ENCODE data around the gene MCM8.

The MCM8 gene

GRCh38 chr20:5950271-5951031 is at the start of gene MCM8, which contains the start of gene TRMT6:
TSS of gene MCM8 (plus strand) at chr20:5950652. CDS start at chr20:5952016, 1,364 bp downstream.
TSS of gene TRMT6 (minus strand) at chr20:5950533. CDS start at chr20:5950405, 128 bp downstream.
- peak; percentile 94 to 98 for DNase-seq (ENCODE audit: low read depth in 2 of 2)

- no peak for DNase-seq (ENCODE audit: low read depth in 2 of 2)
Observed at GRCh38 chr20:5900908-5901307, 49.5 kb upstream of the MCM8 start.

GRCh38 chr20:5908981-5909380 is 41.5 kb upstream of the MCM8 start:
- no peak for DNase-seq (ENCODE audit: low read depth in 2 of 2)

- DNase-seq (ENCODE audit: low read depth in 2 of 2), result no peak
Observed at GRCh38 chr20:5910186-5910585, 40.3 kb upstream of the MCM8 start.

- no peak for DNase-seq (ENCODE audit: low read depth in 2 of 2)
Observed at GRCh38 chr20:5913166-5913565, 37.3 kb upstream of the MCM8 start.

GRCh38 chr20:5914859-5915258 is 35.6 kb upstream of the MCM8 start:
- no peak for DNase-seq (ENCODE audit: low read depth in 2 of 2)

- no peak for DNase-seq (ENCODE audit: low read depth in 2 of 2)
Observed at GRCh38 chr20:5918856-5919625, 31.4 kb upstream of the MCM8 start.

- no peak for DNase-seq (ENCODE audit: low read depth in 2 of 2)
Observed at GRCh38 chr20:5919626-5920544, 30.6 kb upstream of the MCM8 start.

- no peak for DNase-seq (ENCODE audit: low read depth in 2 of 2)
Observed at GRCh38 chr20:5920581-5920980, 29.9 kb upstream of the MCM8 start.

GRCh38 chr20:5923493-5923892 is 27.0 kb upstream of the MCM8 start:
- DNase-seq (ENCODE audit: low read depth in 2 of 2), result no peak

- DNase-seq (ENCODE audit: low read depth in 2 of 2), result no peak
Observed at GRCh38 chr20:5925551-5925950, 24.9 kb upstream of the MCM8 start.

GRCh38 chr20:5927749-5928462 is 22.5 kb upstream of the MCM8 start:
- DNase-seq (ENCODE audit: low read depth in 2 of 2), result no peak

- DNase-seq (ENCODE audit: low read depth in 2 of 2), result no peak
Observed at GRCh38 chr20:5928836-5929715, 21.4 kb upstream of the MCM8 start.

GRCh38 chr20:5931411-5931810 is 19.0 kb upstream of the MCM8 start:
- no peak for DNase-seq (ENCODE audit: low read depth in 2 of 2)

- no peak for DNase-seq (ENCODE audit: low read depth in 2 of 2)
Observed at GRCh38 chr20:5932796-5933195, 17.7 kb upstream of the MCM8 start.

- no peak for DNase-seq (ENCODE audit: low read depth in 2 of 2)
Observed at GRCh38 chr20:5933802-5934436, 16.5 kb upstream of the MCM8 start.

- DNase-seq (ENCODE audit: low read depth in 2 of 2), result no peak
Observed at GRCh38 chr20:5935384-5935783, 15.1 kb upstream of the MCM8 start.

GRCh38 chr20:5936238-5936637 is 14.2 kb upstream of the MCM8 start:
- DNase-seq (ENCODE audit: low read depth in 2 of 2), result no peak

- no peak for DNase-seq (ENCODE audit: low read depth in 2 of 2)
Observed at GRCh38 chr20:5938456-5939029, 11.9 kb upstream of the MCM8 start.
